Measurements from ENCODE around the gene TPP2. TPM values are rescaled to one million over a fixed set of nuclear protein-coding genes. Genes with fewer than 3 reads are reported as not detected.

Gene TPP2
- polyA plus RNA-seq, 1 donor from 2014 or later: 45.4 TPM

- no peak overlapping the region for H2AFZ ChIP-seq (ENCODE audit: low read depth, low read length)
- no peak overlapping the region for H3K4me2 ChIP-seq (ENCODE audit: low read length)
- H3K9me3 ChIP-seq (ENCODE audit: low read length): no peaks in the 10 kb centered on the region
- H3K36me3 ChIP-seq (ENCODE audit: insufficient read depth, low read length): no peaks in the 10 kb centered on the region
- no peaks in the 10 kb centered on the region for H3K27me3 ChIP-seq (ENCODE audit: insufficient read depth, low read depth, low read length)
- H4K20me1 ChIP-seq (ENCODE audit: insufficient read depth): no peaks in the 10 kb centered on the region
- H3K9ac ChIP-seq (ENCODE audit: low read length): no peak overlapping the region
- H3K4me3 ChIP-seq (ENCODE audit: low read length): no peak overlapping the region
- no peak for TF ChIP-seq EP300 (conservative IDR thresholded peaks at IDR 0.05; ENCODE audit: poor library complexity, severe bottlenecking)
- no peak for TF ChIP-seq MXI1 (conservative IDR thresholded peaks at IDR 0.05; ENCODE audit: poor library complexity, severe bottlenecking)
- TF ChIP-seq, protein P1, sequence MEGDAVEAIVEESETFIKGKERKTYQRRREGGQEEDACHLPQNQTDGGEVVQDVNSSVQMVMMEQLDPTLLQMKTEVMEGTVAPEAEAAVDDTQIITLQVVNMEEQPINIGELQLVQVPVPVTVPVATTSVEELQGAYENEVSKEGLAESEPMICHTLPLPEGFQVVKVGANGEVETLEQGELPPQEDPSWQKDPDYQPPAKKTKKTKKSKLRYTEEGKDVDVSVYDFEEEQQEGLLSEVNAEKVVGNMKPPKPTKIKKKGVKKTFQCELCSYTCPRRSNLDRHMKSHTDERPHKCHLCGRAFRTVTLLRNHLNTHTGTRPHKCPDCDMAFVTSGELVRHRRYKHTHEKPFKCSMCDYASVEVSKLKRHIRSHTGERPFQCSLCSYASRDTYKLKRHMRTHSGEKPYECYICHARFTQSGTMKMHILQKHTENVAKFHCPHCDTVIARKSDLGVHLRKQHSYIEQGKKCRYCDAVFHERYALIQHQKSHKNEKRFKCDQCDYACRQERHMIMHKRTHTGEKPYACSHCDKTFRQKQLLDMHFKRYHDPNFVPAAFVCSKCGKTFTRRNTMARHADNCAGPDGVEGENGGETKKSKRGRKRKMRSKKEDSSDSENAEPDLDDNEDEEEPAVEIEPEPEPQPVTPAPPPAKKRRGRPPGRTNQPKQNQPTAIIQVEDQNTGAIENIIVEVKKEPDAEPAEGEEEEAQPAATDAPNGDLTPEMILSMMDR (IDR thresholded peaks at IDR 0.05; ENCODE audit: poor library complexity, severe bottlenecking): no peak
- TF ChIP-seq POLR2AphosphoS5 (IDR thresholded peaks at IDR 0.05): no peak
- no peak for TF ChIP-seq SMC3 (conservative IDR thresholded peaks at IDR 0.05; ENCODE audit: poor library complexity)
- TF ChIP-seq EZH2 (IDR thresholded peaks at IDR 0.05; ENCODE audit: borderline replicate concordance, insufficient read depth, low read length, poor library complexity, severe bottlenecking): no peak
- TF ChIP-seq, protein P2, sequence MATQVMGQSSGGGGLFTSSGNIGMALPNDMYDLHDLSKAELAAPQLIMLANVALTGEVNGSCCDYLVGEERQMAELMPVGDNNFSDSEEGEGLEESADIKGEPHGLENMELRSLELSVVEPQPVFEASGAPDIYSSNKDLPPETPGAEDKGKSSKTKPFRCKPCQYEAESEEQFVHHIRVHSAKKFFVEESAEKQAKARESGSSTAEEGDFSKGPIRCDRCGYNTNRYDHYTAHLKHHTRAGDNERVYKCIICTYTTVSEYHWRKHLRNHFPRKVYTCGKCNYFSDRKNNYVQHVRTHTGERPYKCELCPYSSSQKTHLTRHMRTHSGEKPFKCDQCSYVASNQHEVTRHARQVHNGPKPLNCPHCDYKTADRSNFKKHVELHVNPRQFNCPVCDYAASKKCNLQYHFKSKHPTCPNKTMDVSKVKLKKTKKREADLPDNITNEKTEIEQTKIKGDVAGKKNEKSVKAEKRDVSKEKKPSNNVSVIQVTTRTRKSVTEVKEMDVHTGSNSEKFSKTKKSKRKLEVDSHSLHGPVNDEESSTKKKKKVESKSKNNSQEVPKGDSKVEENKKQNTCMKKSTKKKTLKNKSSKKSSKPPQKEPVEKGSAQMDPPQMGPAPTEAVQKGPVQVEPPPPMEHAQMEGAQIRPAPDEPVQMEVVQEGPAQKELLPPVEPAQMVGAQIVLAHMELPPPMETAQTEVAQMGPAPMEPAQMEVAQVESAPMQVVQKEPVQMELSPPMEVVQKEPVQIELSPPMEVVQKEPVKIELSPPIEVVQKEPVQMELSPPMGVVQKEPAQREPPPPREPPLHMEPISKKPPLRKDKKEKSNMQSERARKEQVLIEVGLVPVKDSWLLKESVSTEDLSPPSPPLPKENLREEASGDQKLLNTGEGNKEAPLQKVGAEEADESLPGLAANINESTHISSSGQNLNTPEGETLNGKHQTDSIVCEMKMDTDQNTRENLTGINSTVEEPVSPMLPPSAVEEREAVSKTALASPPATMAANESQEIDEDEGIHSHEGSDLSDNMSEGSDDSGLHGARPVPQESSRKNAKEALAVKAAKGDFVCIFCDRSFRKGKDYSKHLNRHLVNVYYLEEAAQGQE (IDR thresholded peaks at IDR 0.05; ENCODE audit: borderline replicate concordance): no peak
- TF ChIP-seq TAF1 (IDR thresholded peaks at IDR 0.05; ENCODE audit: low read depth): no peak
- no peak for TF ChIP-seq RAD21 (conservative IDR thresholded peaks at IDR 0.05)
- H3K9me2 ChIP-seq (ENCODE audit: insufficient read depth, low read length): no peaks in the 10 kb centered on the region
- H3K79me2 ChIP-seq (replicated peaks; ENCODE audit: insufficient read depth, low read length): no peaks in the 10 kb centered on the region
- H3F3A ChIP-seq (ENCODE audit: insufficient read depth, low read length, poor library complexity, severe bottlenecking): no peaks in the 10 kb centered on the region
- no peak overlapping the region for H3K27ac ChIP-seq (ENCODE audit: low read length)
Measured at GRCh38 chr13:102645701-102646100, 48.9 kb downstream of the TPP2 start.

GRCh38 chr13:102648046-102648445 lies 51.3 kb downstream of the TPP2 start:
- Histone ChIP-seq H3K9me2 (ENCODE audit: insufficient read depth, low read length) (no peaks in the 10 kb centered on the region), H3K4me2 (ENCODE audit: low read length) (no peak overlapping the region), H3F3A (ENCODE audit: insufficient read depth, low read length, poor library complexity, severe bottlenecking) (no peaks in the 10 kb centered on the region), H3K36me3 (ENCODE audit: insufficient read depth, low read length) (no peaks in the 10 kb centered on the region), H3K4me3 (ENCODE audit: low read length) (no peak overlapping the region), H3K9ac (ENCODE audit: low read length) (no peak overlapping the region), H3K27me3 (ENCODE audit: insufficient read depth, low read depth, low read length) (no peaks in the 10 kb centered on the region), H3K79me2 (replicated peaks; ENCODE audit: insufficient read depth, low read length) (no peaks in the 10 kb centered on the region), H3K9me3 (ENCODE audit: low read length) (no peaks in the 10 kb centered on the region), H2AFZ (ENCODE audit: low read depth, low read length) (no peak overlapping the region), H4K20me1 (ENCODE audit: insufficient read depth) (no peaks in the 10 kb centered on the region), H3K27ac (ENCODE audit: low read length) (no peak overlapping the region)
- TF ChIP-seq SMC3 (conservative IDR thresholded peaks at IDR 0.05; ENCODE audit: poor library complexity): no peak
- no peak for TF ChIP-seq EZH2 (IDR thresholded peaks at IDR 0.05; ENCODE audit: borderline replicate concordance, insufficient read depth, low read length, poor library complexity, severe bottlenecking)
- no peak for TF ChIP-seq EP300 (conservative IDR thresholded peaks at IDR 0.05; ENCODE audit: poor library complexity, severe bottlenecking)
- TF ChIP-seq, protein P2 (IDR thresholded peaks at IDR 0.05; ENCODE audit: borderline replicate concordance): no peak
- TF ChIP-seq, protein P1 (IDR thresholded peaks at IDR 0.05; ENCODE audit: poor library complexity, severe bottlenecking): no peak
- TF ChIP-seq TAF1 (IDR thresholded peaks at IDR 0.05; ENCODE audit: low read depth): no peak
- no peak for TF ChIP-seq POLR2AphosphoS5 (IDR thresholded peaks at IDR 0.05)
- TF ChIP-seq MXI1 (conservative IDR thresholded peaks at IDR 0.05; ENCODE audit: poor library complexity, severe bottlenecking): no peak
- TF ChIP-seq RAD21 (conservative IDR thresholded peaks at IDR 0.05): no peak

Measured in neural cell (in vitro differentiated cells).